H1 (cell line): ENCODE data around the gene SRPK3. TPM values are rescaled to one million over a fixed set of nuclear protein-coding genes. Genes with fewer than 3 reads are reported as not detected.
A peak's percentile ranks its signal among the peaks of the same experiment; 100 is the strongest.

Source experiments
- CTCF ChIA-PET: fragments of 300-600 bp; sonication (Branson Sonifier 250); formaldehyde crosslinking; loops from one replicate; lab custom pipeline; 2021; ENCODE audit not compliant: partially characterized antibody; lab: Charles Lee
- POLR2A ChIA-PET: fragments of 300-600 bp; sonication (Branson Sonifier 250); formaldehyde crosslinking; loops from one replicate; lab custom pipeline; 2021; ENCODE audit warnings: inconsistent platforms; ENCODE audit not compliant: partially characterized antibody; lab: Charles Lee
- DNase-seq, 2 experiments: peaks; one replicate each; pipeline versions ENCODE4 v3.0.0 to v3.0.0-alpha.2; 2010 to 2022; ENCODE audit warnings: low spot score in 2 of 2, low read depth in 1 of 2, mixed read lengths in 1 of 2
- FAIRE-seq: peaks from 2 replicates; lab custom pipeline; 2011; peaks lifted over from hg19 to GRCh38; lab: Jason Lieb, UNC
- H2AFZ ChIP-seq: 2 replicates; pipeline ENCODE4 v1.8.1; 2012; ENCODE audit warnings: low read length, inconsistent platforms
- H2AK5ac ChIP-seq: 2 replicates; pipeline ENCODE4 v1.6.1; 2013; ENCODE audit warnings: low read depth, low read length
- H2BK120ac ChIP-seq: replicated peaks from 2 replicates; pipeline ENCODE3; 2013; ENCODE audit warnings: low read depth, low read length, inconsistent platforms
- H2BK12ac ChIP-seq: 2 replicates; pipeline ENCODE4 v1.6.1; 2013; ENCODE audit warnings: low read depth, low read length
- H2BK15ac ChIP-seq: 2 replicates; pipeline ENCODE4 v1.6.1; 2013; ENCODE audit warnings: low read length
- H2BK20ac ChIP-seq: 2 replicates; pipeline ENCODE4 v1.6.1; 2013; ENCODE audit warnings: low read length
- H2BK5ac ChIP-seq: 2 replicates; pipeline ENCODE4 v1.6.1; 2013; ENCODE audit warnings: low read depth, low read length
- H3K14ac ChIP-seq: 2 replicates; pipeline ENCODE4 v1.6.1; 2013; ENCODE audit warnings: inconsistent platforms; ENCODE audit not compliant: insufficient read length
- H3K18ac ChIP-seq: 2 replicates; pipeline ENCODE4 v1.6.1; 2013; ENCODE audit warnings: low read length; ENCODE audit errors: extremely low read depth
- H3K23ac ChIP-seq: 2 replicates; pipeline ENCODE4 v1.6.1; 2013; ENCODE audit warnings: inconsistent platforms; ENCODE audit not compliant: insufficient read length
- H3K23me2 ChIP-seq: 2 replicates; pipeline ENCODE4 v1.6.1; 2013; ENCODE audit warnings: low read depth, low read length
- H3K27ac ChIP-seq: 2 replicates; pipeline ENCODE4 v1.6.1; 2011; ENCODE audit warnings: low read depth, low read length, inconsistent platforms
- H3K27me3 ChIP-seq, 4 experiments: replicated peaks in 1 of 4; 1 replicate in 1 of 4; 2 replicates in 3 of 4; pipeline versions ENCODE4 v1.6.1 to v1.8.1; 2011 to 2013; ENCODE audit warnings: low read length in 3 of 4, mild to moderate bottlenecking in 3 of 4, inconsistent platforms in 2 of 4, mixed read lengths in 2 of 4, moderate library complexity in 1 of 4; ENCODE audit not compliant: control insufficient read depth in 3 of 4, insufficient read depth in 3 of 4; ENCODE audit errors: extremely low read depth in 1 of 4
- H3K36me3 ChIP-seq, 4 experiments: 2 replicates each; pipeline versions ENCODE4 v1.6.1 to v1.8.1; 2011 to 2013; ENCODE audit warnings: mild to moderate bottlenecking in 4 of 4, low read length in 3 of 4, moderate library complexity in 2 of 4, control low read depth in 1 of 4, inconsistent platforms in 1 of 4; ENCODE audit not compliant: insufficient read depth in 4 of 4, control insufficient read depth in 2 of 4
- H3K4ac ChIP-seq: replicated peaks from 2 replicates; pipeline ENCODE3; 2013; ENCODE audit warnings: low read length, low read depth, mixed read lengths, inconsistent platforms; ENCODE audit not compliant: insufficient read length
- H3K4me1 ChIP-seq, 4 experiments: replicated peaks in 1 of 4; 1 replicate in 1 of 4; 2 replicates in 3 of 4; pipeline versions ENCODE4 v1.6.1 to v1.8.1; 2011 to 2013; ENCODE audit warnings: low read length in 3 of 4, inconsistent platforms in 2 of 4, mixed read lengths in 1 of 4; ENCODE audit not compliant: insufficient read depth in 4 of 4, control insufficient read depth in 3 of 4
- H3K4me2 ChIP-seq, 2 experiments: 2 replicates each; pipeline versions ENCODE4 v1.6.1 to v1.8.1; 2011 to 2013; ENCODE audit warnings: low read depth in 2 of 2, low read length in 2 of 2, control low read depth in 1 of 2, inconsistent platforms in 1 of 2, mild to moderate bottlenecking in 1 of 2; ENCODE audit not compliant: insufficient read depth in 1 of 2
- H3K4me3 ChIP-seq, 4 experiments: fragments of 200-600, 300-600 bp in 1 of 4; sonication (generic), shearing (Covaris generic), sonication (Bioruptor Twin) in 1 of 4; 2 replicates each; pipeline versions ENCODE4 v1.5.1 to v1.8.1; 2011 to 2016; ENCODE audit warnings: low read length in 4 of 4, low read depth in 3 of 4, control low read depth in 2 of 4, inconsistent platforms in 2 of 4, mild to moderate bottlenecking in 2 of 4, mixed read lengths in 1 of 4, moderate library complexity in 1 of 4; ENCODE audit not compliant: insufficient read depth in 2 of 4; ENCODE audit errors: extremely low read depth in 1 of 4
- H3K56ac ChIP-seq: replicated peaks from 2 replicates; pipeline ENCODE3; 2013; ENCODE audit warnings: low read depth, mild to moderate bottlenecking, mixed read lengths, low read length, inconsistent platforms; ENCODE audit not compliant: insufficient read length
- H3K79me1 ChIP-seq: 2 replicates; pipeline ENCODE4 v1.6.1; 2013; ENCODE audit warnings: low read depth, low read length, control low read depth
- H3K79me2 ChIP-seq, 2 experiments: 2 replicates each; pipeline versions ENCODE4 v1.6.1 to v1.8.1; 2012 to 2013; ENCODE audit warnings: low read length in 2 of 2, mild to moderate bottlenecking in 2 of 2, inconsistent platforms in 1 of 2; ENCODE audit not compliant: insufficient read depth in 2 of 2, control insufficient read depth in 1 of 2
- H3K9ac ChIP-seq, 4 experiments: replicated peaks in 1 of 4; 1 replicate in 1 of 4; 2 replicates in 3 of 4; pipeline versions ENCODE4 v1.6.1 to v1.8.1; 2011 to 2013; ENCODE audit warnings: low read depth in 3 of 4, low read length in 3 of 4, control low read depth in 2 of 4, mild to moderate bottlenecking in 2 of 4, moderate library complexity in 2 of 4, inconsistent platforms in 1 of 4; ENCODE audit errors: extremely low read depth in 1 of 4
- H3K9me3 ChIP-seq, 2 experiments: 2 replicates each; pipeline versions ENCODE4 v1.6.1 to v1.8.1; 2012 to 2013; ENCODE audit warnings: mild to moderate bottlenecking in 2 of 2, moderate library complexity in 2 of 2, control low read depth in 1 of 2, inconsistent platforms in 1 of 2, low read depth in 1 of 2, low read length in 1 of 2, mixed read lengths in 1 of 2; ENCODE audit not compliant: insufficient read depth in 2 of 2
- H4K20me1 ChIP-seq, 2 experiments: replicated peaks in 1 of 2; 2 replicates each; pipeline versions ENCODE3 to v1.8.1; 2011 to 2013; ENCODE audit warnings: inconsistent platforms in 2 of 2, low read length in 2 of 2, mild to moderate bottlenecking in 1 of 2; ENCODE audit not compliant: insufficient read depth in 2 of 2, control insufficient read depth in 1 of 2
- H4K5ac ChIP-seq: 2 replicates; pipeline ENCODE4 v1.6.1; 2013; ENCODE audit warnings: low read length, low read depth, mixed read lengths, inconsistent platforms; ENCODE audit not compliant: insufficient read length
- H4K8ac ChIP-seq: 2 replicates; pipeline ENCODE4 v1.8.0; 2013; ENCODE audit warnings: mild to moderate bottlenecking, moderate library complexity, low read length, inconsistent platforms; ENCODE audit not compliant: insufficient read depth; ENCODE audit errors: extremely low read depth
- H4K91ac ChIP-seq: replicated peaks from 2 replicates; pipeline ENCODE3; 2013; ENCODE audit warnings: low read length, mixed read lengths, inconsistent platforms; ENCODE audit not compliant: insufficient read length
- BCL11A ChIP-seq, 2 experiments: IDR thresholded peaks; one replicate each; pipeline ENCODE4 v1.6.1; 2011; ENCODE audit warnings: low read depth in 2 of 2, low read length in 2 of 2, mild to moderate bottlenecking in 2 of 2
- CEBPB ChIP-seq: IDR thresholded peaks from 2 replicates; pipeline ENCODE4 v1.6.1; 2012; ENCODE audit warnings: low read depth, low read length
- EGR1 ChIP-seq: IDR thresholded peaks from 2 replicates; pipeline ENCODE4 v1.6.1; 2011; ENCODE audit warnings: low read depth, low read length, borderline replicate concordance
- GTF2F1 ChIP-seq: IDR thresholded peaks from 2 replicates; pipeline ENCODE4 v1.6.1; 2012; ENCODE audit warnings: low read depth, low read length, improper control_type of control experiment, borderline replicate concordance
- PHF8 ChIP-seq: fragments of 200-600 bp; sonication (generic); conservative IDR thresholded peaks from 2 replicates; pipeline ENCODE4 v1.7.1; 2012; ENCODE audit warnings: low read depth, mild to moderate bottlenecking, inconsistent platforms, low read length, moderate library complexity
- RNF2 ChIP-seq: fragments of 200-900, 300-1000 bp; sonication (generic); IDR thresholded peaks from 2 replicates; pipeline ENCODE4 v1.7.1; 2016; ENCODE audit warnings: borderline replicate concordance, low read depth, mild to moderate bottlenecking, antibody characterized with exemption, low read length; ENCODE audit not compliant: poor library complexity, severe bottlenecking; ENCODE audit errors: missing control alignments
- RXRA ChIP-seq: IDR thresholded peaks from 2 replicates; pipeline ENCODE4 v1.6.1; 2011; ENCODE audit warnings: low read depth, mild to moderate bottlenecking, low read length, moderate library complexity; ENCODE audit not compliant: insufficient read depth
- SIRT6 ChIP-seq: IDR thresholded peaks from one replicate; pipeline ENCODE4 v1.7.1; 2012; ENCODE audit warnings: low read length, inconsistent platforms
- SUZ12 ChIP-seq: fragments of 200-600 bp; sonication (generic); IDR thresholded peaks from 2 replicates; pipeline ENCODE4 v1.6.1; 2012; ENCODE audit warnings: mild to moderate bottlenecking, inconsistent platforms, low read length, moderate library complexity, mixed read lengths
- TEAD4 ChIP-seq: IDR thresholded peaks from 2 replicates; pipeline ENCODE4 v1.6.1; 2012; ENCODE audit warnings: low read depth, low read length, inconsistent platforms, mixed read lengths
- YY1 ChIP-seq: IDR thresholded peaks from 2 replicates; pipeline ENCODE4 v1.6.1; 2011; ENCODE audit warnings: low read depth, mild to moderate bottlenecking, low read length
- WGBS, 2 experiments: shearing (Covaris generic) in 1 of 2; methylation state at CpG; one replicate each; pipeline versions ENCODE4 v1.1.6 to v1.1.7; 2013 to 2015; ENCODE audit warnings: low lambda C conversion rate in 2 of 2, mixed read lengths in 2 of 2, inconsistent platforms in 1 of 2, low coverage in 1 of 2, missing lambda C conversion rate in 1 of 2; ENCODE audit not compliant: insufficient replicate concordance in 2 of 2, insufficient coverage in 1 of 2, insufficient read length in 1 of 2; ENCODE audit errors: extremely low coverage in 1 of 2, missing lambda C conversion rate in 1 of 2; 5-methylcytosine and 5-hydroxymethylcytosine counted together
- polyA plus RNA-seq, 7 experiments: library from polyadenylated mRNA; depleted of rRNA in 3 of 7; stranded (reverse) in 5 of 7; unstranded in 2 of 7; fragments of >200 nt in 5 of 7; fragments of 200-250 nt in 2 of 7; gene quantifications; 1 replicate in 5 of 7; 2 replicates in 1 of 7; 4 replicates in 1 of 7; pipeline versions ENCODE4 v1.2.1 to v1.2.3, GENCODE V29; 2011 to 2013; ENCODE audit warnings: missing spikeins in 2 of 7, mixed read lengths in 2 of 7
- total RNA-seq: library from RNA; stranded (reverse); fragmentation: NEBNext Ultra II Directional; extraction: Animal tissue kit (Norgen Biotek cat#: 25700); gene quantifications from 2 replicates; pipeline ENCODE4 v1.2.1, GENCODE V29; 2021

The SRPK3 gene
- total and polyA plus RNA-seq, 2 of the 8 experiments (the other 6 are each of a cell fraction or from before 2014, with no cell fraction given): not detected

- Histone ChIP-seq H2BK20ac (no peak overlapping the region), H3K18ac (no peak overlapping the region), H3K4me2 (no peak overlapping the region), H3K9me3 (no peaks in the 10 kb centered on the region), H2BK15ac (no peak overlapping the region), H4K8ac (no peak overlapping the region), H3K79me1 (no peaks in the 10 kb centered on the region), H4K91ac (peak overlapping the region; percentile 54), H3K9ac (no peak overlapping the region), H3K27ac (no peak overlapping the region), H2BK120ac (no peak overlapping the region), H2AK5ac (no peak overlapping the region), H3K36me3 (no peaks in the 10 kb centered on the region), H3K79me2 (no peaks in the 10 kb centered on the region), H2AFZ (no peak overlapping the region), H3K14ac (no peak overlapping the region), H2BK12ac (no peak overlapping the region), H3K4ac (no peak overlapping the region), H3K56ac (no peak overlapping the region), H2BK5ac (no peak overlapping the region), H3K23ac (no peak overlapping the region), H3K4me3 (no peak overlapping the region), H3K27me3 (no peaks in the 10 kb centered on the region), H4K5ac (no peak overlapping the region), H3K4me1 (peaks cover 0 to 8% (median 4%) of the 10 kb centered on the region in 4 experiments; a peak in 5 of 7 replicates), H3K23me2 (no peaks in the 10 kb centered on the region), H4K20me1 (no peaks in the 10 kb centered on the region)
- 93% methylated on average over 9 of the region's 27 CpGs; no CpG with 5 or more reads in 1 of the 2 experiments for WGBS, 2 experiments
- POLR2A ChIA-PET: interaction anchor here (0.7 to 3.0 kb wide), 6 partner anchors 10 to 161 kb away, joined by 3 to 13 read pairs (median 3); partner anchors contain the start of gene ARHGAP4
- FAIRE-seq (no peak), DNase-seq (no peak)
- CTCF ChIA-PET: interaction anchor here (1.0 to 2.3 kb wide), 8 partner anchors 13 to 183 kb away, joined by 3 to 7 read pairs (median 4); no protein-coding TSS in a partner anchor
- no peak for TF ChIP-seq SIRT6
- TF ChIP-seq EGR1: no peak
- TF ChIP-seq GTF2F1: no peak
- TF ChIP-seq SUZ12: no peak
- TF ChIP-seq BCL11A (IDR thresholded peaks at IDR 0.05; ENCODE audit: low read depth in 2 of 2, low read length in 2 of 2): no peak
- TF ChIP-seq CEBPB: no peak
- no peak for TF ChIP-seq YY1
- no peak for TF ChIP-seq TEAD4
- no peak for TF ChIP-seq RXRA
- TF ChIP-seq RNF2: no peak
- TF ChIP-seq PHF8: no peak
Measured at GRCh38 chrX:153765138-153766079, 15.4 kb upstream of the SRPK3 start.
